ENCODE measurements around the gene STAB2. TPM values are rescaled to one million over a fixed set of nuclear protein-coding genes. Genes with fewer than 3 reads are reported as not detected.
"Not testable (repeated sequence)": the region's sequence is repeated elsewhere in the genome, so short reads cannot be mapped to it uniquely, and the experiment has no call there.

Gene STAB2
- total RNA-seq, 4 donors from 2014 or later = 0.53 to 0.83 (median 0.69) TPM

DNA sequence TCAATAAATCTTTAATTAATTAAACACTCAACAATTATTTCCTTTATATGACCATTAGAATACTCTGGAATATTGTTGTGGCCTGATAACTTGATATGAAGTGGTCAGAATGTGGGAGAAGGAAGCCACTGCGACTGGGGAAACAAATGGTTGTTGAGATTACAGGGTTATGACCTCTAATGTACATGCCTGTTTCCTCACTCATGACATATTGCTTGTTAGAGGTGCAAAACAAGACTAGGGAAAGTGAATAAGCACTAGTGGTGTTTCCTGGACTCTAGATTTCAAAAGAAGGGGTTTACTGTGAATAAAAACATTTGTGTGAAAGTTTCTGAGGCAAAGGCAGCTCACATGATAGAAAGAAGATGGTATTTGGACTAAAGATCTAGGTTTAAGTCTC is 53.3 kb downstream of the STAB2 start:
- H3K27ac ChIP-seq = no peak overlapping the region
- TF ChIP-seq CTCF (IDR thresholded peaks at IDR 0.05) (no peak), POLR2A (IDR thresholded peaks at IDR 0.05) (no peak)
- no peaks in the 10 kb centered on the region for H3K9me3 ChIP-seq
- H3K4me3 ChIP-seq = no peak overlapping the region
- no peak for DNase-seq
- no peaks in the 10 kb centered on the region for H3K27me3 ChIP-seq
- no peaks in the 10 kb centered on the region for H3K36me3 ChIP-seq
- no peaks in the 10 kb centered on the region for H3K4me1 ChIP-seq

DNA sequence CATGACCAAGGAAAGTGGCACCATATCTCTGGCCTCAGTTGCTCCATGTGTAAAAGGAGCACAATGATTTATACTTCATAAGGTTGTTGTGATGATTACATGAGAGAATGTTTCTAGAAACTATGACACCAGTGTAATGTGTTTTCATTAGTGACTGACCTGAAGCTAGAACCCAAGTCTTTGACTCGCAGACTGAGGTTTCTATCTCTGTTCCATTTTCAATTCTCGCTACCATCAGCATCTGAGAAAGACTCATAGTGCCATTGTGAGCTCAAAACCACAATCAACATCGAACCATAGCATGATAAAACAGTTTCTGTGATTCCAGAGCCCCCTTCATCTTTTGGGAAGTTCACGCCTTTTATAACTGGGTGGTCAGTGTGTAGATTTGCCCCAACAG is 53.8 kb downstream of the STAB2 start:
- no peak overlapping the region for H3K4me3 ChIP-seq
- H3K27me3 ChIP-seq = no peaks in the 10 kb centered on the region
- TF ChIP-seq CTCF (IDR thresholded peaks at IDR 0.05) = no peak
- no peak for TF ChIP-seq POLR2A (IDR thresholded peaks at IDR 0.05)
- H3K4me1 ChIP-seq = no peaks in the 10 kb centered on the region
- no peaks in the 10 kb centered on the region for H3K9me3 ChIP-seq
- H3K36me3 ChIP-seq = no peaks in the 10 kb centered on the region
- no peak overlapping the region for H3K27ac ChIP-seq
- no peak for DNase-seq

- Histone ChIP-seq H3K36me3 (no peaks in the 10 kb centered on the region), H3K4me1 (no peaks in the 10 kb centered on the region), H3K9me3 (no peaks in the 10 kb centered on the region), H3K27ac (no peak overlapping the region), H3K27me3 (no peaks in the 10 kb centered on the region), H3K4me3 (no peak overlapping the region)
- TF ChIP-seq CTCF (IDR thresholded peaks at IDR 0.05) (no peak), POLR2A (IDR thresholded peaks at IDR 0.05) (no peak)
- DNase-seq = no peak
Observed at GRCh38 chr12:103642240-103642864, 55.3 kb downstream of the STAB2 start.

DNA sequence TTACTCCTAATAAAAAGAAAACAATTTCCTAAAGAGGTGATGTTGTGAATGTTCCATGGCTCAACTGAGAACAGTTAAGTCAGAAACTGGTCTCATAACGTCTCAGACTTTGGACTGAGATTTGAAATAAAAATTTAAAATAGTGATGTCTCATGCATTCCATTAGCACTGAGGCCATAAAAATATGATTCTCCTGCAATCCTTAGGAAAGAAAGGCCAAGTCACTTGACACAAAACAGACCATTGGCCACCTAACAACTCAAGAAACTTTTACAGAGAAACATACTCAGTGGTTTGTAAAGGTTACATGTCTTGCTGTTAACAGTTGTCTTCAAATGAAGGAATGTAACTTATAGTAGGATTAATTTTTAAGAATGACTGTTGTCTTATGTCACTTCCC is 58.1 kb downstream of the STAB2 start:
- Histone ChIP-seq H3K4me1 (no peaks in the 10 kb centered on the region), H3K4me3 (no peak overlapping the region), H3K36me3 (no peaks in the 10 kb centered on the region), H3K9me3 (no peaks in the 10 kb centered on the region), H3K27ac (no peak overlapping the region), H3K27me3 (no peaks in the 10 kb centered on the region)
- no peak for DNase-seq
- no peak for TF ChIP-seq CTCF (IDR thresholded peaks at IDR 0.05)
- TF ChIP-seq POLR2A (IDR thresholded peaks at IDR 0.05) = no peak

GRCh38 chr12:103647267-103647666 is 60.2 kb downstream of the STAB2 start:
- no peak for DNase-seq
- Histone ChIP-seq H3K4me1 (peaks cover 0 to 4% (median 0%) of the 10 kb centered on the region in 4 donors), H3K27ac (no peak overlapping the region), H3K9me3 (no peaks in the 10 kb centered on the region), H3K27me3 (no peaks in the 10 kb centered on the region), H3K4me3 (no peak overlapping the region), H3K36me3 (no peaks in the 10 kb centered on the region)
- TF ChIP-seq CTCF (IDR thresholded peaks at IDR 0.05) = no peak
- no peak for TF ChIP-seq POLR2A (IDR thresholded peaks at IDR 0.05)

- Histone ChIP-seq H3K27me3 (no peaks in the 10 kb centered on the region), H3K27ac (peak overlapping the region in 2 of 4 donors; percentile 59 to 63), H3K9me3 (no peaks in the 10 kb centered on the region), H3K4me1 (peaks cover 0 to 19% (median 3%) of the 10 kb centered on the region in 4 donors), H3K36me3 (no peaks in the 10 kb centered on the region), H3K4me3 (no peak overlapping the region)
- no peak for TF ChIP-seq POLR2A (IDR thresholded peaks at IDR 0.05)
- no peak for TF ChIP-seq CTCF (IDR thresholded peaks at IDR 0.05)
- no peak for DNase-seq
Observed at GRCh38 chr12:103652808-103653207, 65.7 kb downstream of the STAB2 start.

DNA sequence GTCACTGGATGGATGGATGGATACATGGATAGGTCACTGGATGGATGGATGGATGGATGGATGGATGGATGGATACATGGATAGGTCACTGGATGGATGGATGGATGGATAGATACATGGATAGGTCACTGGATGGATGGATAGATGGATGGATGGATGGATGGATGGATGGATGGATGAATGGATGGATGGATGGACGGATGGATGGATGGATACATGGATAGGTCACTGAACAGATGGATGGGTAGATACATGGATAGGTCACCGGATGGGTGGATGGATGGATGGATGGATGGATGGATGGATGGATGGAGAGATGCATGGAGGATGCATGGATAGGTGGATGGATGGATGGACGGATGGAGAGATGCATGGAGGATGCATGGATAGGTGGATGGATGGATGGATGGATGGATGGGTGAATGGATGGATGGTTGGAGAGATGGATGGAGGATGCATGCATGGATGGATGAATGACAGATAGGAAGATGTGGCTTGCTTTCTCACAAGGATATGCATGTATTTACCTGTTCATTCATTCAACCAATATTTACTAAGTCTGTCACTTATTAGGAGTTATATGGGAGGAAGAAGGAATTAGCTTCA is 66.6 kb downstream of the STAB2 start:
- peaks cover 0 to 19% (median 3%) of the 10 kb centered on the region in 4 donors for H3K4me1 ChIP-seq
- not testable (repeated sequence) for H3K9me3 ChIP-seq, H3K36me3 ChIP-seq, H3K27me3 ChIP-seq, DNase-seq, H3K4me3 ChIP-seq
- H3K27ac ChIP-seq = peak overlapping the region in 1 of 4 donors; percentile 66
